ENCODE results near the gene LIPE.

Gene LIPE

DNA sequence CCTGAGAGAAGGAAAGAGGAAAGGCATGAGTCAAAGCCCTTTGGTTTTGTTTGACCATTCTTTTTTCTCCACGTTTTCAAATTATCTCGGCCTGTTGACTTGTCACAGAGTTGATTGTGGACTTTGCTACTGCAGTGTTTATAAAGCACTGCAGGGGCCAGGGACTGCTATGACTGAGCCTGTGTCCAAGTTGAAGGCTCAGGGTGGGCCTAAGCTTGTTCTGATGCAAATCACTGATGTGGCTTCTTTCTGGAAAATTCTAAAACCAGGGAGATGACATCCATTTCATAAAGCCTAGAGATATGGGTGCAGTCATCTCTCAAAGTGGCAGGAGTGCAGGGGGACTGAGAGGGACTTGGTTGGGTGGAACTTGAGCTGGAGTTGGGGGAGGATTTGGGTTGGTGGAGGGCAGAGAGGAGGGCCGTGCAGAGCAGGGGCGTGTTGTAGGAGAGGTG lies 16.8 kb upstream of the LIPE start:
- Histone ChIP-seq H3K9me2 (ENCODE audit: low read depth, low read length) (no peaks in the 10 kb centered on the region), H2AFZ (ENCODE audit: low read length) (no peak overlapping the region), H3K4me2 (ENCODE audit: low read length) (no peak overlapping the region), H3K79me2 (ENCODE audit: insufficient read depth, low read length) (no peaks in the 10 kb centered on the region), H3F3A (ENCODE audit: insufficient read depth, low read length) (no peaks in the 10 kb centered on the region), H4K20me1 (ENCODE audit: insufficient read depth, low read length) (no peaks in the 10 kb centered on the region), H3K4me1 (ENCODE audit: insufficient read depth, low read length, severe bottlenecking) (no peaks in the 10 kb centered on the region), H3K27me3 (ENCODE audit: insufficient read depth, low read length) (no peaks in the 10 kb centered on the region), H3K27ac (ENCODE audit: low read depth, low read length, poor library complexity, severe bottlenecking) (no peak overlapping the region), H3K4me3 (ENCODE audit: low read depth, low read length, poor library complexity, severe bottlenecking) (no peak overlapping the region), H3K36me3 (ENCODE audit: insufficient read depth, low read length) (no peaks in the 10 kb centered on the region), H3K9ac (ENCODE audit: low read length) (no peak overlapping the region), H3K9me3 (ENCODE audit: low read length) (no peaks in the 10 kb centered on the region)
- TF ChIP-seq, protein P1, sequence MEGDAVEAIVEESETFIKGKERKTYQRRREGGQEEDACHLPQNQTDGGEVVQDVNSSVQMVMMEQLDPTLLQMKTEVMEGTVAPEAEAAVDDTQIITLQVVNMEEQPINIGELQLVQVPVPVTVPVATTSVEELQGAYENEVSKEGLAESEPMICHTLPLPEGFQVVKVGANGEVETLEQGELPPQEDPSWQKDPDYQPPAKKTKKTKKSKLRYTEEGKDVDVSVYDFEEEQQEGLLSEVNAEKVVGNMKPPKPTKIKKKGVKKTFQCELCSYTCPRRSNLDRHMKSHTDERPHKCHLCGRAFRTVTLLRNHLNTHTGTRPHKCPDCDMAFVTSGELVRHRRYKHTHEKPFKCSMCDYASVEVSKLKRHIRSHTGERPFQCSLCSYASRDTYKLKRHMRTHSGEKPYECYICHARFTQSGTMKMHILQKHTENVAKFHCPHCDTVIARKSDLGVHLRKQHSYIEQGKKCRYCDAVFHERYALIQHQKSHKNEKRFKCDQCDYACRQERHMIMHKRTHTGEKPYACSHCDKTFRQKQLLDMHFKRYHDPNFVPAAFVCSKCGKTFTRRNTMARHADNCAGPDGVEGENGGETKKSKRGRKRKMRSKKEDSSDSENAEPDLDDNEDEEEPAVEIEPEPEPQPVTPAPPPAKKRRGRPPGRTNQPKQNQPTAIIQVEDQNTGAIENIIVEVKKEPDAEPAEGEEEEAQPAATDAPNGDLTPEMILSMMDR (IDR thresholded peaks at IDR 0.05; ENCODE audit: low read length): no peak
- no peak for TF ChIP-seq EZH2 (IDR thresholded peaks at IDR 0.05; ENCODE audit: borderline replicate concordance, low read length)

DNA sequence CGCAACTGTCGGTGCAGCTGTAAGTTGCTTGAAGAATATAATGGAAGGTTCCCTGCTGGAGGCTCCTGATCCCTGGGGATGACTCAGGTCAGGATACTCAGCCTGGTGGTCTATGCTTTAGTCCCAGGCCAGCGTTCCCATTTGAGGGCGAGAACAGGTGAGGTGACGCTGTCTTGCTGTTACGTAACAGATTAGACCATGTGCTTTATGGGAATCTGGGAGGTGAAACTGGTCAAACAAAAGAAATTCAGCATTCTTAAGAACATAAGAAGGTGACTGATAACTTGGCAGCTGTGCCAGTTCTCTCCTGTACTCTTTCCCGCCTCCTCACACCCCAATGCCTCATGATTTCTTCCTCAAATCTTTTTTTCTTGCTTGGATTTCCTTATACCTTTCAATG lies 15.6 kb upstream of the LIPE start, which contains the start of gene CXCL17:
Gene CXCL17, minus strand, starts transcription at position 114 of the 400 bp plus-strand sequence. CDS start 114 bp downstream, outside the sequence.
- H3K27me3 ChIP-seq (ENCODE audit: insufficient read depth, low read length): no peaks in the 10 kb centered on the region
- H3K9me2 ChIP-seq (ENCODE audit: low read depth, low read length): no peaks in the 10 kb centered on the region
- no peak within 1 kb of the TSS for H3K9ac ChIP-seq (ENCODE audit: low read length)
- no peaks in the 10 kb centered on the region for H4K20me1 ChIP-seq (ENCODE audit: insufficient read depth, low read length)
- H3K79me2 ChIP-seq (ENCODE audit: insufficient read depth, low read length): no peaks in the 10 kb centered on the region
- H3K4me2 ChIP-seq (ENCODE audit: low read length): no peak within 1 kb of the TSS
- no peaks in the 10 kb centered on the region for H3K36me3 ChIP-seq (ENCODE audit: insufficient read depth, low read length)
- H3K4me3 ChIP-seq (ENCODE audit: low read depth, low read length, poor library complexity, severe bottlenecking): no peak within 1 kb of the TSS
- TF ChIP-seq EZH2 (IDR thresholded peaks at IDR 0.05; ENCODE audit: borderline replicate concordance, low read length): no peak
- TF ChIP-seq, protein P1 (IDR thresholded peaks at IDR 0.05; ENCODE audit: low read length): no peak
- H3K4me1 ChIP-seq (ENCODE audit: insufficient read depth, low read length, severe bottlenecking): no peaks in the 10 kb centered on the region
- no peak within 1 kb of the TSS for H3K27ac ChIP-seq (ENCODE audit: low read depth, low read length, poor library complexity, severe bottlenecking)
- no peaks in the 10 kb centered on the region for H3F3A ChIP-seq (ENCODE audit: insufficient read depth, low read length)
- H3K9me3 ChIP-seq (ENCODE audit: low read length): no peaks in the 10 kb centered on the region
- H2AFZ ChIP-seq (ENCODE audit: low read length): no peak within 1 kb of the TSS

DNA sequence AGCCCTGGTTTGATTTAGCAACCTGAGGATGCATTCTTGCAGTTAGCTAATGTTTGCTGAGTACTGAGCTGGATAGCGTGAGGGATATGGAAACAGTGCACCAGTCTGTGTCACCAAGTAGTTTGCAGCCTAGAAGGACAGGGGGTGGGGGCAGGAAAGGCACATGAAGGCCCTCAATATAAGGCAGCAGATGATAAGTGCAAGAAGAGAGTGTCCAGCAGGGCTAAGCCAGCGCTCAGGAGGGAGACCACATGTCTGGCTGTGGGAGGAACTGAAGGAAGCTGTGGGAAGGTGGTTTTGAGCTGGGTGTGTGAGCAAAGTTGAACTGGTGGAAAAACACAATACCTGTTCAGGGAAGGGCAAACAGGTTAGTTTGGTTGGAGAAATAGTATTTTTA lies 13.9 kb upstream of the LIPE start:
- TF ChIP-seq, protein P1 (IDR thresholded peaks at IDR 0.05; ENCODE audit: low read length): no peak
- Histone ChIP-seq H3K27ac (ENCODE audit: low read depth, low read length, poor library complexity, severe bottlenecking) (no peak overlapping the region), H3F3A (ENCODE audit: insufficient read depth, low read length) (no peaks in the 10 kb centered on the region), H3K27me3 (ENCODE audit: insufficient read depth, low read length) (no peaks in the 10 kb centered on the region), H3K9ac (ENCODE audit: low read length) (no peak overlapping the region), H3K4me1 (ENCODE audit: insufficient read depth, low read length, severe bottlenecking) (no peaks in the 10 kb centered on the region), H3K9me2 (ENCODE audit: low read depth, low read length) (no peaks in the 10 kb centered on the region), H3K79me2 (ENCODE audit: insufficient read depth, low read length) (no peaks in the 10 kb centered on the region), H3K4me2 (ENCODE audit: low read length) (no peak overlapping the region), H2AFZ (ENCODE audit: low read length) (no peak overlapping the region), H3K9me3 (ENCODE audit: low read length) (no peaks in the 10 kb centered on the region), H3K4me3 (ENCODE audit: low read depth, low read length, poor library complexity, severe bottlenecking) (no peak overlapping the region), H3K36me3 (ENCODE audit: insufficient read depth, low read length) (no peaks in the 10 kb centered on the region), H4K20me1 (ENCODE audit: insufficient read depth, low read length) (no peaks in the 10 kb centered on the region)

All from OCI-LY1 (cell line).